Measurements from ENCODE around the gene SLAMF6.
"Not testable (repeated sequence)": the region's sequence is repeated elsewhere in the genome, so short reads cannot be mapped to it uniquely, and the experiment has no call there.

Gene SLAMF6

GRCh38 chr1:160481979-160482596 is 41.0 kb downstream of the SLAMF6 start:
- in situ Hi-C loops (cut with MboI; ENCODE audit: low sequenced_read_pairs, unreplicated experiment), result no loop called here
- DNase-seq (ENCODE audit: low spot score), result no peak
- no peak for TF ChIP-seq CTCF (IDR thresholded peaks at IDR 0.05; ENCODE audit: borderline replicate concordance, control extremely low read depth, extremely low read depth, insufficient read depth, missing control alignments)

- DNase-seq (ENCODE audit: low spot score); in situ Hi-C loops (cut with MboI; ENCODE audit: low sequenced_read_pairs, unreplicated experiment): not testable (repeated sequence)
Observed at GRCh38 chr1:160480781-160481180, 42.3 kb downstream of the SLAMF6 start.

GRCh38 chr1:160479091-160479490 is 44.0 kb downstream of the SLAMF6 start:
- DNase-seq (ENCODE audit: low spot score); in situ Hi-C loops (cut with MboI; ENCODE audit: low sequenced_read_pairs, unreplicated experiment): not testable (repeated sequence)

- in situ Hi-C loops (cut with MboI; ENCODE audit: low sequenced_read_pairs, unreplicated experiment), result no loop called here
- no peak for DNase-seq (ENCODE audit: low spot score)
- no peak for TF ChIP-seq CTCF (IDR thresholded peaks at IDR 0.05; ENCODE audit: borderline replicate concordance, control extremely low read depth, extremely low read depth, insufficient read depth, missing control alignments)
Observed at GRCh38 chr1:160474392-160475242, 48.4 kb downstream of the SLAMF6 start.

- DNase-seq (ENCODE audit: low spot score), result no peak
- TF ChIP-seq CTCF (IDR thresholded peaks at IDR 0.05; ENCODE audit: borderline replicate concordance, control extremely low read depth, extremely low read depth, insufficient read depth, missing control alignments), result no peak
- in situ Hi-C loops (cut with MboI; ENCODE audit: low sequenced_read_pairs, unreplicated experiment), result no loop called here
Observed at GRCh38 chr1:160472112-160472511, 50.9 kb downstream of the SLAMF6 start.

- no peak for TF ChIP-seq CTCF (IDR thresholded peaks at IDR 0.05; ENCODE audit: borderline replicate concordance, control extremely low read depth, extremely low read depth, insufficient read depth, missing control alignments)
- in situ Hi-C loops (cut with MboI; ENCODE audit: low sequenced_read_pairs, unreplicated experiment), result no loop called here
- no peak for DNase-seq (ENCODE audit: low spot score)
Observed at GRCh38 chr1:160471253-160471652, 51.8 kb downstream of the SLAMF6 start.

- in situ Hi-C loops (cut with MboI; ENCODE audit: low sequenced_read_pairs, unreplicated experiment), result no loop called here
- no peak for DNase-seq (ENCODE audit: low spot score)
- no peak for TF ChIP-seq CTCF (IDR thresholded peaks at IDR 0.05; ENCODE audit: borderline replicate concordance, control extremely low read depth, extremely low read depth, insufficient read depth, missing control alignments)
Observed at GRCh38 chr1:160467576-160467975, 55.5 kb downstream of the SLAMF6 start.
